Liver (tissue), 9 donors: Measurements from ENCODE around the gene DOCK2. TPM values are rescaled to one million over a fixed set of nuclear protein-coding genes. Genes with fewer than 3 reads are reported as not detected.

ENCODE experiments used
- DNase-seq: peaks from one replicate; pipeline ENCODE4 v3.0.0-alpha.2; 2017; ENCODE audit warnings: low spot score
- H3K27ac ChIP-seq, 2 donors: one replicate each; pipeline ENCODE4 v1.7.0; 2013; ENCODE audit warnings: inconsistent platforms in 2 of 2, low read length in 2 of 2, control low read depth in 1 of 2, low read depth in 1 of 2, mild to moderate bottlenecking in 1 of 2
- H3K27me3 ChIP-seq, 4 donors: one replicate each; pipeline versions ENCODE4 v1.6.1 to v1.7.0; 2013; ENCODE audit warnings: low read length in 3 of 4, inconsistent platforms in 1 of 4, mild to moderate bottlenecking in 1 of 4, moderate library complexity in 1 of 4; ENCODE audit not compliant: control insufficient read depth in 4 of 4, insufficient read depth in 4 of 4
- H3K36me3 ChIP-seq, 4 donors: one replicate each; pipeline versions ENCODE4 v1.6.1 to v1.7.0; 2013; ENCODE audit warnings: low read length in 3 of 4, mild to moderate bottlenecking in 3 of 4, low read depth in 1 of 4, moderate library complexity in 1 of 4; ENCODE audit not compliant: control insufficient read depth in 4 of 4, insufficient read depth in 3 of 4
- H3K4me1 ChIP-seq, 4 donors: one replicate each; pipeline versions ENCODE4 v1.6.1 to v1.7.0; 2013; ENCODE audit warnings: low read length in 3 of 4, mild to moderate bottlenecking in 3 of 4, moderate library complexity in 1 of 4; ENCODE audit not compliant: control insufficient read depth in 4 of 4, insufficient read depth in 4 of 4
- H3K4me3 ChIP-seq, 3 donors: one replicate each; pipeline versions ENCODE4 v1.6.1 to v1.7.0; 2013; ENCODE audit warnings: low read length in 3 of 3, control low read depth in 1 of 3, low read depth in 1 of 3, mild to moderate bottlenecking in 1 of 3
- H3K9ac ChIP-seq, 2 donors: one replicate each; pipeline ENCODE4 v1.7.0; 2013; ENCODE audit warnings: low read length in 2 of 2, mild to moderate bottlenecking in 2 of 2, moderate library complexity in 2 of 2, control low read depth in 1 of 2, low read depth in 1 of 2
- H3K9me3 ChIP-seq, 4 donors: one replicate each; pipeline versions ENCODE4 v1.6.1 to v1.7.0; 2013; ENCODE audit warnings: low read length in 3 of 4; ENCODE audit not compliant: control insufficient read depth in 4 of 4
- EGR1 ChIP-seq, 2 donors: IDR thresholded peaks; 2 replicates each; pipeline ENCODE4 v1.6.1; 2016 to 2018; ENCODE audit warnings: antibody characterized with exemption in 2 of 2, low read depth in 2 of 2
- FOXA1 ChIP-seq: IDR thresholded peaks from 2 replicates; pipeline ENCODE4 v1.6.1; 2016; ENCODE audit warnings: antibody characterized with exemption
- GABPA ChIP-seq, 2 donors: IDR thresholded peaks in 1 of 2; conservative IDR thresholded peaks in 1 of 2; 2 replicates each; pipeline ENCODE4 v1.6.1; 2016; ENCODE audit warnings: antibody characterized with exemption in 2 of 2, mild to moderate bottlenecking in 1 of 2, moderate library complexity in 1 of 2
- HNF4A ChIP-seq, 2 donors: conservative IDR thresholded peaks; 2 replicates each; pipeline ENCODE4 v1.6.1; 2016; ENCODE audit warnings: antibody characterized with exemption in 2 of 2, mild to moderate bottlenecking in 2 of 2
- HNF4G ChIP-seq: IDR thresholded peaks from 2 replicates; pipeline ENCODE4 v1.6.1; 2016; ENCODE audit warnings: antibody characterized with exemption
- NR2F2 ChIP-seq: IDR thresholded peaks from 2 replicates; pipeline ENCODE4 v1.6.1; 2016; ENCODE audit warnings: antibody characterized with exemption
- SP1 ChIP-seq: IDR thresholded peaks from 2 replicates; pipeline ENCODE4 v1.6.1; 2018; ENCODE audit warnings: antibody characterized with exemption, mild to moderate bottlenecking
- WGBS: extraction: QIAGEN DNeasy Blood & Tissue Kit; methylation state at CpG from one replicate; pipeline ENCODE4 v1.1.7; 2013; 5-methylcytosine and 5-hydroxymethylcytosine counted together
- polyA plus RNA-seq, 2 donors: library from polyadenylated mRNA; stranded (reverse) in 1 of 2; unstranded in 1 of 2; fragments of 200-250 nt in 1 of 2; fragments of >200 nt in 1 of 2; fragmentation: Nextera tagmentation in 1 of 2; extraction: Ambion mirVana in 1 of 2; gene quantifications; one replicate each; pipeline versions ENCODE4 v1.2.1 to v1.2.3, GENCODE V29; 2013 to 2015
- total RNA-seq, 2 donors: library from RNA; depleted of rRNA; stranded (reverse); fragments of >200 nt; gene quantifications; one replicate each; pipeline ENCODE4 v1.2.3, GENCODE V29; 2014
- TF ChIP-seq, protein P1 (sequence below): IDR thresholded peaks from 2 replicates; pipeline ENCODE4 v1.6.1; 2016; ENCODE audit warnings: antibody characterized with exemption, mild to moderate bottlenecking
- TF ChIP-seq, protein P2 (sequence below): IDR thresholded peaks from 2 replicates; pipeline ENCODE4 v1.6.1; 2016; ENCODE audit warnings: antibody characterized with exemption
- TF ChIP-seq, protein P3 (sequence below): IDR thresholded peaks from 2 replicates; pipeline ENCODE4 v1.6.1; 2016; ENCODE audit warnings: antibody characterized with exemption
- TF ChIP-seq, protein P4 (sequence below): fragments of 150-350 bp; IDR thresholded peaks from 2 replicates; pipeline ENCODE4 v1.5.1; 2017; ENCODE audit warnings: improper control_type of control experiment, low read depth, low read length; ENCODE audit not compliant: missing input control
- donor health status: healthy.
- donor health status: healthy.
- donor health status: healthy.
- donor health status: healthy.
- donor health status: healthy.

DOCK2 gene
- total and polyA plus RNA-seq, 4 donors, result 2.3 to 26.6 (median 8.2) TPM

DNA sequence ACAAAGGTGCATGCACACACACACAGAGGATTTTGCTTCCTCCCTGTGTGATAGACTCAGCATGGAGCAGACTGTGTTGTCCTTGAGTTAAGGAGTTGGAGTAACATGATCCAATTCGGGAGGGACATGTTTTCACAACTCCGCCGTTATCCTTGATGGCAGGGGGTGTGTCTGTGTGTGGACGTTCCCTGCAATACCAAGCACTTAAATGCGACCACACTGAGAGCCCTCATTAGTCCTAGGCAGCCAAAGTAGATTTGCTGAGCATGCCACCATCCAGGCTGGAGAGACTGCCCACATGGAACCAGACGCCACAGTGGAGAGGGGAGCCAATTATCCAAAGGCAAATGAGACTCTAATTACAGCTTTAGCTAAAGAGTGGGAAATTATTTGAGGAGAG is 140.1 kb downstream of the DOCK2 start:
- H3K9me3 ChIP-seq, result no peaks in the 10 kb centered on the region
- no peak overlapping the region for H3K4me3 ChIP-seq
- WGBS, result 35% methylated on average over 6 of the region's 6 CpGs
- H3K27ac ChIP-seq, result no peak overlapping the region
- H3K36me3 ChIP-seq, result no peaks in the 10 kb centered on the region
- H3K27me3 ChIP-seq, result no peaks in the 10 kb centered on the region
- DNase-seq, result no peak
- no peak overlapping the region for H3K9ac ChIP-seq
- TF ChIP-seq EGR1 (IDR thresholded peaks at IDR 0.05; ENCODE audit: low read depth in 2 of 2) (no peak), NR2F2 (no peak), FOXA1 (no peak), HNF4A (conservative IDR thresholded peaks at IDR 0.05) (no peak), GABPA (IDR thresholded peaks at IDR 0.05 in 1 of 2, conservative IDR thresholded peaks at IDR 0.05 in 1 of 2) (no peak)
- TF ChIP-seq, protein P1, sequence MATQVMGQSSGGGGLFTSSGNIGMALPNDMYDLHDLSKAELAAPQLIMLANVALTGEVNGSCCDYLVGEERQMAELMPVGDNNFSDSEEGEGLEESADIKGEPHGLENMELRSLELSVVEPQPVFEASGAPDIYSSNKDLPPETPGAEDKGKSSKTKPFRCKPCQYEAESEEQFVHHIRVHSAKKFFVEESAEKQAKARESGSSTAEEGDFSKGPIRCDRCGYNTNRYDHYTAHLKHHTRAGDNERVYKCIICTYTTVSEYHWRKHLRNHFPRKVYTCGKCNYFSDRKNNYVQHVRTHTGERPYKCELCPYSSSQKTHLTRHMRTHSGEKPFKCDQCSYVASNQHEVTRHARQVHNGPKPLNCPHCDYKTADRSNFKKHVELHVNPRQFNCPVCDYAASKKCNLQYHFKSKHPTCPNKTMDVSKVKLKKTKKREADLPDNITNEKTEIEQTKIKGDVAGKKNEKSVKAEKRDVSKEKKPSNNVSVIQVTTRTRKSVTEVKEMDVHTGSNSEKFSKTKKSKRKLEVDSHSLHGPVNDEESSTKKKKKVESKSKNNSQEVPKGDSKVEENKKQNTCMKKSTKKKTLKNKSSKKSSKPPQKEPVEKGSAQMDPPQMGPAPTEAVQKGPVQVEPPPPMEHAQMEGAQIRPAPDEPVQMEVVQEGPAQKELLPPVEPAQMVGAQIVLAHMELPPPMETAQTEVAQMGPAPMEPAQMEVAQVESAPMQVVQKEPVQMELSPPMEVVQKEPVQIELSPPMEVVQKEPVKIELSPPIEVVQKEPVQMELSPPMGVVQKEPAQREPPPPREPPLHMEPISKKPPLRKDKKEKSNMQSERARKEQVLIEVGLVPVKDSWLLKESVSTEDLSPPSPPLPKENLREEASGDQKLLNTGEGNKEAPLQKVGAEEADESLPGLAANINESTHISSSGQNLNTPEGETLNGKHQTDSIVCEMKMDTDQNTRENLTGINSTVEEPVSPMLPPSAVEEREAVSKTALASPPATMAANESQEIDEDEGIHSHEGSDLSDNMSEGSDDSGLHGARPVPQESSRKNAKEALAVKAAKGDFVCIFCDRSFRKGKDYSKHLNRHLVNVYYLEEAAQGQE, result no peak
- TF ChIP-seq, protein P2, sequence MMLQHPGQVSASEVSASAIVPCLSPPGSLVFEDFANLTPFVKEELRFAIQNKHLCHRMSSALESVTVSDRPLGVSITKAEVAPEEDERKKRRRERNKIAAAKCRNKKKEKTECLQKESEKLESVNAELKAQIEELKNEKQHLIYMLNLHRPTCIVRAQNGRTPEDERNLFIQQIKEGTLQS, result no peak
- TF ChIP-seq, protein P3, sequence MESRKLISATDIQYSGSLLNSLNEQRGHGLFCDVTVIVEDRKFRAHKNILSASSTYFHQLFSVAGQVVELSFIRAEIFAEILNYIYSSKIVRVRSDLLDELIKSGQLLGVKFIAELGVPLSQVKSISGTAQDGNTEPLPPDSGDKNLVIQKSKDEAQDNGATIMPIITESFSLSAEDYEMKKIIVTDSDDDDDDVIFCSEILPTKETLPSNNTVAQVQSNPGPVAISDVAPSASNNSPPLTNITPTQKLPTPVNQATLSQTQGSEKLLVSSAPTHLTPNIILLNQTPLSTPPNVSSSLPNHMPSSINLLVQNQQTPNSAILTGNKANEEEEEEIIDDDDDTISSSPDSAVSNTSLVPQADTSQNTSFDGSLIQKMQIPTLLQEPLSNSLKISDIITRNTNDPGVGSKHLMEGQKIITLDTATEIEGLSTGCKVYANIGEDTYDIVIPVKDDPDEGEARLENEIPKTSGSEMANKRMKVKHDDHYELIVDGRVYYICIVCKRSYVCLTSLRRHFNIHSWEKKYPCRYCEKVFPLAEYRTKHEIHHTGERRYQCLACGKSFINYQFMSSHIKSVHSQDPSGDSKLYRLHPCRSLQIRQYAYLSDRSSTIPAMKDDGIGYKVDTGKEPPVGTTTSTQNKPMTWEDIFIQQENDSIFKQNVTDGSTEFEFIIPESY, result no peak
- TF ChIP-seq, protein P4, sequence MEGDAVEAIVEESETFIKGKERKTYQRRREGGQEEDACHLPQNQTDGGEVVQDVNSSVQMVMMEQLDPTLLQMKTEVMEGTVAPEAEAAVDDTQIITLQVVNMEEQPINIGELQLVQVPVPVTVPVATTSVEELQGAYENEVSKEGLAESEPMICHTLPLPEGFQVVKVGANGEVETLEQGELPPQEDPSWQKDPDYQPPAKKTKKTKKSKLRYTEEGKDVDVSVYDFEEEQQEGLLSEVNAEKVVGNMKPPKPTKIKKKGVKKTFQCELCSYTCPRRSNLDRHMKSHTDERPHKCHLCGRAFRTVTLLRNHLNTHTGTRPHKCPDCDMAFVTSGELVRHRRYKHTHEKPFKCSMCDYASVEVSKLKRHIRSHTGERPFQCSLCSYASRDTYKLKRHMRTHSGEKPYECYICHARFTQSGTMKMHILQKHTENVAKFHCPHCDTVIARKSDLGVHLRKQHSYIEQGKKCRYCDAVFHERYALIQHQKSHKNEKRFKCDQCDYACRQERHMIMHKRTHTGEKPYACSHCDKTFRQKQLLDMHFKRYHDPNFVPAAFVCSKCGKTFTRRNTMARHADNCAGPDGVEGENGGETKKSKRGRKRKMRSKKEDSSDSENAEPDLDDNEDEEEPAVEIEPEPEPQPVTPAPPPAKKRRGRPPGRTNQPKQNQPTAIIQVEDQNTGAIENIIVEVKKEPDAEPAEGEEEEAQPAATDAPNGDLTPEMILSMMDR, result no peak
- H3K4me1 ChIP-seq, result no peaks in the 10 kb centered on the region

DNA sequence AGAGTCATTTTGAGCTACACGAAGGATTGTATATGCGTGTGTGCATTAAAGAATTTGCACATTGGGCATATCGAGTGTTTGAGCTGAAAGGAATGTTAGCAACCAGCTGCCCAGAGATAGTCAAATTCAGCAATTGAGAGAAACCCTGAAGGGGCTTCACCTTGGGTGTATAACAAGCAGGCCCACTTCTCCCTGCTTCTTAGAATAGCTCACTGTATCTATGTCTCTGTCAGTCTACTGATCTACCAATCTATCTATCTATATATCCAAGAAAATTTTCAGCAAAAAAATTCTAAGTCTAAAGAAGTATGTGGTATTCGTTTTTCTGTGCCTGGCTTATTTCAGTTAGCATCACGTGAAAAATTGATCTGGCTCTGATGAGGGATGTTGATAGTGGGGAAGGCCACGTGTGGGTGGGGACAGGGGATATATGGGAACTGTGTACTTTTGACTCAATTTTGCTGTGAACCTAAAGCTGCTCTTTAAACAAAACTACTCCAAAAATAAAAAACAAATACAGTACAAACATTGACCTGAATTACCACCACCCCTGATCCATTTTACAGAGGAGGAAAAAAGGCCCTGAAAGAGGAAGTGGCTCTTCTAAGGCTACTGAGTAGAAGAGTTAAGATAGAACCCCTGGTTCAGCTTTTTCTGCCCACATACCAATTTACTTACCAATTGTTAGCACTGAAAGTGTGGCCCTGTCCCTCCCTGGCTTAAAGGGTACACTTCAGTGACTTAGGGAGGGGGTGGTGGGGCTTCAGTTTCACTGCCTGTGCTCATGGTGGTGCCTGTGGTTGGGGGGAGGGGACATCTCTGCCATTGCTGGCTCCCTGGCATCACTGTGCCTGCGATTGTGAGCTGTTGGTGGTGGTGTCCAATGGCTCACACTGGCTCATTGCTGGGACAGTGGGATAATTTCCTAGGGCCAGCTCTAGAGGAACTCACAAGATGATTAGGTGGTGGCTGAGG is 141.8 kb downstream of the DOCK2 start:
- no peak overlapping the region for H3K4me3 ChIP-seq
- TF ChIP-seq, protein P2, result no peak
- TF ChIP-seq, protein P1, result no peak
- TF ChIP-seq HNF4G (no peak), GABPA (IDR thresholded peaks at IDR 0.05 in 1 of 2, conservative IDR thresholded peaks at IDR 0.05 in 1 of 2) (no peak), SP1 (no peak)
- H3K36me3 ChIP-seq, result no peaks in the 10 kb centered on the region
- 64% methylated on average over 7 of the region's 7 CpGs for WGBS
- no peaks in the 10 kb centered on the region for H3K9me3 ChIP-seq
- no peak overlapping the region for H3K9ac ChIP-seq
- no peaks in the 10 kb centered on the region for H3K4me1 ChIP-seq
- DNase-seq, result no peak
- H3K27me3 ChIP-seq, result no peaks in the 10 kb centered on the region
- no peak overlapping the region for H3K27ac ChIP-seq
